ENCODE measurements around the gene RTN4RL1. TPM values are rescaled to one million over a fixed set of nuclear protein-coding genes. Genes with fewer than 3 reads are reported as not detected.

RTN4RL1 gene
- total RNA-seq, 4 donors from 2014 or later, result 16.4 to 24.8 (median 21.6) TPM

DNA sequence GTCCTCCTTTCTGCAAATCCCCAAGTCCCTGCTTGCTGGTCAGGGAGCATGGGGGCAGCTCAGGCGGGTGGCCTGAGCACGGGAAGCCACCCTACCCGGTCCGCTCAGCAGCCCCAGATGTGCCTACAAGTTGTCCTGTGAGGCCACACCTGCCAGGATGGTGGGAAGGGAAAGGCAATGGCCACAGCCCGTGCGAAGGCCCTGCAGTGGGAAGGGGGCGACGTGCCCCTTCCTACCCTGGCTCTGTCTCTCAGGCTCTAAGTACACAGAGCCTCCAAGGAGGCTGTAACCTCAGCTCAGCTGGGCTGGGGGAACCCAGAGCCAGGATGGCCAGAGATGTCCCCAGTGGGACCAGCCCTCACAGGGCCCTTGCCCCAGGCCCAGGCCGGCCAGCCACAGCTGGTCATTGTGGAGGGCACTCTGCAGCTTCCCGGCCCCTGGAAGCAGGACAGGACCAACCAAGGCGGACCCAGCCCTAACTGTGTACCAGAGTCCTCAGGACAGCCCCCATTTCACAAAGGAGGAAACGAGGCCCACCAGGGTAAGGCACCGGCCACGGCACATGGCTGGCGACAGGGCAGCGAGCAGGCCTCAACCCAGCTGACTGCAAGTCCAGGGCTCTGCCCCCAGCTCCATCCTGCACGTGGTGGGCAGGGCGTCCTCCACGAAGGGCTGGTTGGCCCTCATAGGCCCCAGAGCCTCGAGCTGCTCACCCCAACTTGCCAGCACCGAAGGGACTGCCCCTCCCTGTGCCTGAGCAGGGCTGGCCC is 82.3 kb downstream of the RTN4RL1 start:
- WGBS, result 95% methylated on average over 10 of the region's 21 CpGs
- no peak overlapping the region for H3K4me3 ChIP-seq
- H3K27me3 ChIP-seq, result no peaks in the 10 kb centered on the region
- peaks cover 5% of the 10 kb centered on the region for H3K4me1 ChIP-seq
- DNase-seq (ENCODE audit: low spot score in 2 of 2), result no peak
- no peaks in the 10 kb centered on the region for H3K36me3 ChIP-seq
- no peaks in the 10 kb centered on the region for H3K9me3 ChIP-seq
- no peak overlapping the region for H3K27ac ChIP-seq
- TF ChIP-seq CTCF (IDR thresholded peaks at IDR 0.05), result no peak
- TF ChIP-seq EP300 (IDR thresholded peaks at IDR 0.05), result no peak
- no peak for TF ChIP-seq POLR2A (IDR thresholded peaks at IDR 0.05)
- TF ChIP-seq POLR2AphosphoS5 (IDR thresholded peaks at IDR 0.05), result no peak

- no peaks in the 10 kb centered on the region for H3K9me3 ChIP-seq
- H3K4me1 ChIP-seq, result peaks cover 5% of the 10 kb centered on the region
- H3K27me3 ChIP-seq, result no peaks in the 10 kb centered on the region
- no peak for DNase-seq (ENCODE audit: low spot score in 2 of 2)
- no peak overlapping the region for H3K4me3 ChIP-seq
- H3K36me3 ChIP-seq, result peaks cover under 1% of the 10 kb centered on the region
- 66% methylated on average over 5 of the region's 7 CpGs for WGBS
- TF ChIP-seq POLR2AphosphoS5 (IDR thresholded peaks at IDR 0.05), result no peak
- TF ChIP-seq EP300 (IDR thresholded peaks at IDR 0.05), result no peak
- no peak for TF ChIP-seq CTCF (IDR thresholded peaks at IDR 0.05)
- TF ChIP-seq POLR2A (IDR thresholded peaks at IDR 0.05), result no peak
- H3K27ac ChIP-seq, result no peak overlapping the region
Observed at GRCh38 chr17:1942066-1942365, 83.1 kb downstream of the RTN4RL1 start.

GRCh38 chr17:1941272-1942065 is 83.7 kb downstream of the RTN4RL1 start:
- TF ChIP-seq CTCF (IDR thresholded peaks at IDR 0.05) (no peak), EP300 (IDR thresholded peaks at IDR 0.05) (no peak), POLR2AphosphoS5 (IDR thresholded peaks at IDR 0.05) (no peak), POLR2A (IDR thresholded peaks at IDR 0.05) (no peak)
- no peaks in the 10 kb centered on the region for H3K27me3 ChIP-seq
- H3K4me3 ChIP-seq, result no peak overlapping the region
- H3K36me3 ChIP-seq, result peaks cover 6% of the 10 kb centered on the region
- H3K27ac ChIP-seq, result no peak overlapping the region
- no peaks in the 10 kb centered on the region for H3K9me3 ChIP-seq
- 62% methylated on average over 4 of the region's 23 CpGs for WGBS
- no peak for DNase-seq (ENCODE audit: low spot score in 2 of 2)
- H3K4me1 ChIP-seq, result peaks cover 5% of the 10 kb centered on the region

GRCh38 chr17:1940810-1941185 is 84.3 kb downstream of the RTN4RL1 start:
- Histone ChIP-seq H3K9me3 (no peaks in the 10 kb centered on the region), H3K4me3 (no peak overlapping the region), H3K4me1 (peaks cover 5% of the 10 kb centered on the region), H3K27me3 (no peaks in the 10 kb centered on the region), H3K36me3 (peaks cover 13% of the 10 kb centered on the region), H3K27ac (no peak overlapping the region)
- TF ChIP-seq POLR2AphosphoS5 (IDR thresholded peaks at IDR 0.05) (no peak), POLR2A (IDR thresholded peaks at IDR 0.05) (no peak), CTCF (IDR thresholded peaks at IDR 0.05) (no peak), EP300 (IDR thresholded peaks at IDR 0.05) (no peak)
- WGBS, result 95% methylated on average over 9 of the region's 10 CpGs
- DNase-seq (ENCODE audit: low spot score in 2 of 2), result no peak

Measured in suprapubic skin (tissue), 4 donors.